ENCODE measurements around the gene NOL6. TPM values are rescaled to one million over a fixed set of nuclear protein-coding genes. Genes with fewer than 3 reads are reported as not detected.
"Not testable (repeated sequence)": the region's sequence is repeated elsewhere in the genome, so short reads cannot be mapped to it uniquely, and the experiment has no call there.

NOL6 gene
- total RNA-seq, 1 donor from 2014 or later = 34.3 TPM

DNA sequence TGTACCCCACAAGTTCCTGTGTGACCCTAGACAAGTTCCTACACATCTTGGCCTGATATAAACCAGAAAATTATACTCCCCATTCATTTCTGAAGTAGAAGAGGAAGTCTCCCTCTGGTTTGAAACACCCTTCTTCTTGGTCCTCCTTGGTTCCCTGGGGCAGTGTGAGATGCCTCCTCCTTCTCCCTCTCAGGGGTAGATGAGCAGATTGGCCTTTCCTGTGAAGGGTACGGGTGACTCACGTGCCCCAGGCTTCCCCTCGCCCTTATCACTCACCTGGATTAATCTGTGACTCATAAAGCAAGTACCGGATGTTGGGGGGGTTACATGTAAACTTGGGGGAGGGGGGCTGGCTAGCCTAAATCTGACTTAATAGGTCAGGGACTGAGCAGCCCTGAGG, 15.3 kb downstream of the NOL6 start:
- no peak overlapping the region for H3K27ac Mint-ChIP-seq (ENCODE audit: unreplicated experiment)
- peaks cover 8% of the 10 kb centered on the region for H3K36me3 Mint-ChIP-seq (ENCODE audit: unreplicated experiment)
- no peak for DNase-seq (ENCODE audit: extremely low spot score, unreplicated experiment)
- no peaks in the 10 kb centered on the region for H3K27me3 Mint-ChIP-seq (ENCODE audit: unreplicated experiment)
- TF ChIP-seq, protein P1, sequence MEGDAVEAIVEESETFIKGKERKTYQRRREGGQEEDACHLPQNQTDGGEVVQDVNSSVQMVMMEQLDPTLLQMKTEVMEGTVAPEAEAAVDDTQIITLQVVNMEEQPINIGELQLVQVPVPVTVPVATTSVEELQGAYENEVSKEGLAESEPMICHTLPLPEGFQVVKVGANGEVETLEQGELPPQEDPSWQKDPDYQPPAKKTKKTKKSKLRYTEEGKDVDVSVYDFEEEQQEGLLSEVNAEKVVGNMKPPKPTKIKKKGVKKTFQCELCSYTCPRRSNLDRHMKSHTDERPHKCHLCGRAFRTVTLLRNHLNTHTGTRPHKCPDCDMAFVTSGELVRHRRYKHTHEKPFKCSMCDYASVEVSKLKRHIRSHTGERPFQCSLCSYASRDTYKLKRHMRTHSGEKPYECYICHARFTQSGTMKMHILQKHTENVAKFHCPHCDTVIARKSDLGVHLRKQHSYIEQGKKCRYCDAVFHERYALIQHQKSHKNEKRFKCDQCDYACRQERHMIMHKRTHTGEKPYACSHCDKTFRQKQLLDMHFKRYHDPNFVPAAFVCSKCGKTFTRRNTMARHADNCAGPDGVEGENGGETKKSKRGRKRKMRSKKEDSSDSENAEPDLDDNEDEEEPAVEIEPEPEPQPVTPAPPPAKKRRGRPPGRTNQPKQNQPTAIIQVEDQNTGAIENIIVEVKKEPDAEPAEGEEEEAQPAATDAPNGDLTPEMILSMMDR (IDR thresholded peaks at IDR 0.05) = no peak
- no peak overlapping the region for H3K4me3 Mint-ChIP-seq (ENCODE audit: unreplicated experiment)
- no peaks in the 10 kb centered on the region for H3K4me1 Mint-ChIP-seq (ENCODE audit: unreplicated experiment)
- H3K9me3 Mint-ChIP-seq (ENCODE audit: unreplicated experiment) = no peaks in the 10 kb centered on the region

DNA sequence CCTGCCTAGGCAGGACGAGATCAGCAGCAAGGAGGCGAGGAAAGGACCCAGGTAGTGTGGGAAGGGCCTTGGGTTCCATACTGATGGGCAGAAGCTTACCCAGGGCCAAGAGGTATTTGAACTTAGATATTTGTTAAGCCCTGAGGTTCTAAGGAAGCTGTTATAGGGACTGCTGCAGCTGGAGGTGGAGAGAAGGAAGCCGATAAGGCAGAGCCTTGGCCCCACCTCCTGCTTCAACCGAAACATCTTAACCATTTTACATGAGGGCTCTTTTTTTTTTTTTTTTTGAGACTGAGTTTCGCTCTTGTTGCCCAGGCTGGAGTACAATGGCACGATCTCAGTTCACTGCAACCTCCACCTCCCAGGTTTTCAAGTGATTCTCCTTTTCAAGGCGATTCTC, 17.8 kb downstream of the NOL6 start:
- Mint-ChIP-seq H3K4me3 (ENCODE audit: unreplicated experiment) (no peak overlapping the region), H3K4me1 (ENCODE audit: unreplicated experiment) (peaks cover 9% of the 10 kb centered on the region), H3K27ac (ENCODE audit: unreplicated experiment) (no peak overlapping the region), H3K36me3 (ENCODE audit: unreplicated experiment) (no peaks in the 10 kb centered on the region), H3K27me3 (ENCODE audit: unreplicated experiment) (no peaks in the 10 kb centered on the region), H3K9me3 (ENCODE audit: unreplicated experiment) (no peaks in the 10 kb centered on the region)
- TF ChIP-seq, protein P1 (IDR thresholded peaks at IDR 0.05) = no peak
- no peak for DNase-seq (ENCODE audit: extremely low spot score, unreplicated experiment)

DNA sequence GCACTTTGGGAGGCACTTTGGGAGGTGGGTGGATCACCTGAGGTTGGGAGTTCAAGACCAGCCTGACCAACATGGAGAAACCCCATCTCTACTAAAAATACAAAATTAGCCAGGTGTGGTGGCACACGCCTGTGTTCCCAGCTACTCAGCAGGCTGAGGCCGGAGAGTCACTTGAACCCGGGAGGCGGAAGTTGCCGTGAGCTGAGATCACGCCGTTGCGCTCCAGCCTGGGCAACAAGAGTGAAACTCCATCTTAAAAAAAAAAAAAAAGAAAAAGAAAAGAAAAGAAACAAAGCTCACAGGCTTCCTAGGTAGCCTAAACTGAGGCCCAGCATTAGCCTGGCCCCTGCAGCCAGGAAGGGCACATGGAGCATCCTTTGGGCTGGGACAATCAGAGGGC, 18.3 kb downstream of the NOL6 start:
- H3K4me1 Mint-ChIP-seq (ENCODE audit: unreplicated experiment) = not testable (repeated sequence)

DNA sequence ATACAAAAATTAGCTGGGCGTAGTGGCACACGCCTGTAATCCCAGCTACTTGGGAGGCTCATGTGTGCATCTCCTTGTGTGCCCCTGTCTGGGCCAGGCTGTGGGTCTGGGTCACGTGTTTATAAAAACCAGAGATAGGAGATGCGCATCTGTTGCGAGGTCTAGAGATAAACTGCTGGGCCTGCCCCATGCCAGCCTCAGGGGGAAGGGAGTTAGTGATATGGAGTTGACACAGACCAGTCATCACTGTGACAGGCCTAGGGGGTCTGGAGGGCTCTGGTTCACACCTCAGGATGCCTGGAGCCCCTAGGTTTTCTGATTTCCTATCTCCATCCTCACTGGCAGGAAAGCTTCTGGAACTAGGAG, 19.1 kb downstream of the NOL6 start:
- not testable (repeated sequence) for H3K4me1 Mint-ChIP-seq (ENCODE audit: unreplicated experiment); H3K27ac Mint-ChIP-seq (ENCODE audit: unreplicated experiment); DNase-seq (ENCODE audit: extremely low spot score, unreplicated experiment); H3K4me3 Mint-ChIP-seq (ENCODE audit: unreplicated experiment); H3K9me3 Mint-ChIP-seq (ENCODE audit: unreplicated experiment); H3K27me3 Mint-ChIP-seq (ENCODE audit: unreplicated experiment); H3K36me3 Mint-ChIP-seq (ENCODE audit: unreplicated experiment)

More for the DNA sequence above, 18.3 kb downstream of the NOL6 start:
- H3K4me3 Mint-ChIP-seq (ENCODE audit: unreplicated experiment); H3K36me3 Mint-ChIP-seq (ENCODE audit: unreplicated experiment); DNase-seq (ENCODE audit: extremely low spot score, unreplicated experiment); H3K27ac Mint-ChIP-seq (ENCODE audit: unreplicated experiment); H3K9me3 Mint-ChIP-seq (ENCODE audit: unreplicated experiment); H3K27me3 Mint-ChIP-seq (ENCODE audit: unreplicated experiment): not testable (repeated sequence)

DNA sequence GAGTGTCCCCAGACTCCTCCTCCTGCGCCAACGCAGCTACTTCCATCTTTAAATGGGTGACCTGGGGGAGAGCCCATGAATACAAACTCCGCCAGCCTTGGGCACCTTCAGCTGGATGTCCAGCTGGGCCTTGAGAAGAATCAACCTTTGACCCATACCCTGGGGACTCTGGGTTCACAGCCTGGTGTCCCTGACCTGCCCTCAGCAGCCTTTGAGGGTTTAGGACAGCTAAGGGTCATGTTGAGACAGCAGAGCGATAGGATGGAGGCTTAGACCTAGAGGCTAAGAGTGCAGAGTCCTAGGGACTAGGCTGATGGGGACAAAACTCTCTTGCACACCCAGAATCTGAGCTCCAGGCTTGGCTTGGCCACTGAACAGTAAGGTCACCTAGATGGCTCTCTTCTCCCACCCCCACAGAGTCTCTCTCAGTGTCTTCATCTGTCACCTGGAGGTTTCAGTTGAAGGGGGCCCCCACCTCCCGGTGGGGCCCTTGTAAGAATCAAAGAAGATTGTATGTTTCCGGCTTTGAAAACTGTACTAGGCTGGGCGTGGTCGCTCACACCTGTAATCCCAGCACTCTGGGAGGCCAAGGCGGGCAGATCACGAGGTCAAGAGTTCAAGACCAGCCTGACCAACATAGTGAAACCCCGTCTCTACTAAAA, 19.6 kb downstream of the NOL6 start:
- Mint-ChIP-seq H3K36me3 (ENCODE audit: unreplicated experiment) (no peaks in the 10 kb centered on the region), H3K4me3 (ENCODE audit: unreplicated experiment) (no peak overlapping the region), H3K27ac (ENCODE audit: unreplicated experiment) (no peak overlapping the region), H3K4me1 (ENCODE audit: unreplicated experiment) (peaks cover 9% of the 10 kb centered on the region), H3K9me3 (ENCODE audit: unreplicated experiment) (no peaks in the 10 kb centered on the region), H3K27me3 (ENCODE audit: unreplicated experiment) (no peaks in the 10 kb centered on the region)
- no peak for DNase-seq (ENCODE audit: extremely low spot score, unreplicated experiment)
- TF ChIP-seq, protein P1 (IDR thresholded peaks at IDR 0.05) = no peak

DNA sequence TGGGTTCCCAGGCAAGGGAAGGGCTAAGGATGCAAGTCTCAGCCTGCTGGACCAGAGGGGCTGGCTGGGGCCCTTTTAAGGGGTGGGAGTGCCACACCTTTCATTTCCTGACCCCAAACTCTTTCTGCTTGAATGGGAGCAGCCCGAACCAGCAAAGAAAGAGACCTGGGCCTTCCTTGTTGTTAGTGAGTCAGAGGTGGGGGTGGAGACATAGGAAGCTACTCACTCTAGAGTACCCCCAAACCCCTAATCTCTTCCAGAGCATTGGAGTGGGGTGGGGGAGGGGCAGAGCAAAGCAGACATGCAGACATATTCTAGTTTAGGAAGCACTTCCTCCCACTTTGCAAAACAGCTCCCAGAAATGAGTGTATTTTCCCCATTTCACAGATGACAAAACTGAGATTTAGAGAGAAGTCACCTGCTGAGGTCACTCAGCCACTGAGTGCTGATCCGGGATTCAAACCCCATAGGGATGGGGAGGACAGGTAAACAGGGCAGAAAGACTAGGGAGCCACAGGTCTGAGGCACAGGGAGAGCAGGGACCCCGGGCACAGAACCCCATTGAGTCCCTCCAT, 20.4 kb downstream of the NOL6 start:
- Mint-ChIP-seq H3K36me3 (ENCODE audit: unreplicated experiment) (no peaks in the 10 kb centered on the region), H3K27me3 (ENCODE audit: unreplicated experiment) (no peaks in the 10 kb centered on the region), H3K4me1 (ENCODE audit: unreplicated experiment) (peaks cover 9% of the 10 kb centered on the region), H3K27ac (ENCODE audit: unreplicated experiment) (no peak overlapping the region), H3K9me3 (ENCODE audit: unreplicated experiment) (no peaks in the 10 kb centered on the region), H3K4me3 (ENCODE audit: unreplicated experiment) (no peak overlapping the region)
- no peak for DNase-seq (ENCODE audit: extremely low spot score, unreplicated experiment)
- TF ChIP-seq, protein P1 (IDR thresholded peaks at IDR 0.05) = no peak

Measured in osteocyte (in vitro differentiated cells).